ENCODE data around the gene SETD2. TPM values are rescaled to one million over a fixed set of nuclear protein-coding genes. Genes with fewer than 3 reads are reported as not detected.

SETD2 gene
- total and polyA plus RNA-seq, 9 of the 15 experiments (the other 6 are each of a cell fraction or from before 2014, with no cell fraction given): 8.2 to 44.0 (median 33.6) TPM

DNA sequence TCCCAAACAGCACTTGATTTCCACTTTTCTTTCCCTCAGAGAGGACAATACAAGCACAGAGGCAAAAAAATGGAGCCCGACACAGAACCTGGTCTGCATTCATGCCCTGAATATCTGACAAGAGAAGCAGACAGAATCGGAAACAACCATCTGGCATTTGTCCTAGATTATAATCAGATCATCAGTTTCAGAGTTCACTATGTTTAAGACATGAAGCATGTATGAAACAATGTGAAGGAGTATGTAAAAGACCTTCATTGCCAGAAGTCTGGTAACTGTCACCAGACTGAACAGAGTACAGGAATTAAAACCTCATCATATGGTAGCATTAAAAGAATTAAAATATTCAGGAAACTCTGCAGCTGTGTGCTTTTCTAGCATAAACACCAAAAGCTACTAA, 65.0 kb downstream of the SETD2 start:
- in situ Hi-C loops (cut with MboI) (no loop called here), intact Hi-C loops (cut with micrococcal nuclease) (no loop called here)
- no peaks in the 10 kb centered on the region for H3K27me3 ChIP-seq (ENCODE audit: control insufficient read depth in 2 of 2, insufficient read depth in 2 of 2, low read length in 2 of 2)
- H2AFZ ChIP-seq (ENCODE audit: low read depth, low read length): no peak overlapping the region
- no peaks in the 10 kb centered on the region for H3K9me3 ChIP-seq (replicated peaks; ENCODE audit: control insufficient read depth, insufficient read depth, low read depth, low read length)
- no peak overlapping the region for H3K27ac ChIP-seq (ENCODE audit: extremely low read depth, low read depth, low read length)
- peaks cover 77% of the 10 kb centered on the region for H3K36me3 ChIP-seq (ENCODE audit: control insufficient read depth, insufficient read depth, low read length)
- H3K9ac ChIP-seq (ENCODE audit: insufficient read depth in 1 of 2, low read depth in 2 of 2, low read length in 2 of 2): no peak overlapping the region
- no peak for FAIRE-seq
- H3K4me3 ChIP-seq: no peak overlapping the region
- no peaks in the 10 kb centered on the region for H3K9me1 ChIP-seq (ENCODE audit: control insufficient read depth, insufficient read depth, low read length)
- H3K79me2 ChIP-seq (ENCODE audit: control insufficient read depth, insufficient read depth, low read length): no peaks in the 10 kb centered on the region
- ChIA-PET CTCF (ENCODE audit: low intra/inter-chr PET ratio) (no interaction called here), POLR2A (interaction anchor here (1.0 kb wide), 1 partner anchor 10 kb away, joined by 4 read pairs; no protein-coding TSS in a partner anchor)
- no peak for DNase-seq (ENCODE audit: extremely low read depth in 1 of 4, low spot score in 3 of 4)
- ATAC-seq: no peak
- no peaks in the 10 kb centered on the region for H3K4me1 ChIP-seq (replicated peaks in 1 of 2; ENCODE audit: control insufficient read depth in 2 of 2, insufficient read depth in 2 of 2, low read length in 2 of 2)
- BruUV-seq (replicated peaks): no TSS peak
- H3K4me2 ChIP-seq (ENCODE audit: insufficient read depth, low read length): no peak overlapping the region
- TF ChIP-seq NR3C1 (CRISPR knock-in tag; IDR thresholded peaks at IDR 0.05) (no peak), E2F6 (IDR thresholded peaks at IDR 0.05; ENCODE audit: borderline replicate concordance in 1 of 2, extremely low read depth in 1 of 2, insufficient read depth in 1 of 2, insufficient read length in 1 of 2, low read depth in 1 of 2, low read length in 1 of 2, poor library complexity in 1 of 2, severe bottlenecking in 1 of 2) (no peak), ZNF589 (CRISPR knock-in tag; IDR thresholded peaks at IDR 0.05; ENCODE audit: low read depth) (no peak)
- TF ChIP-seq, protein P1, sequence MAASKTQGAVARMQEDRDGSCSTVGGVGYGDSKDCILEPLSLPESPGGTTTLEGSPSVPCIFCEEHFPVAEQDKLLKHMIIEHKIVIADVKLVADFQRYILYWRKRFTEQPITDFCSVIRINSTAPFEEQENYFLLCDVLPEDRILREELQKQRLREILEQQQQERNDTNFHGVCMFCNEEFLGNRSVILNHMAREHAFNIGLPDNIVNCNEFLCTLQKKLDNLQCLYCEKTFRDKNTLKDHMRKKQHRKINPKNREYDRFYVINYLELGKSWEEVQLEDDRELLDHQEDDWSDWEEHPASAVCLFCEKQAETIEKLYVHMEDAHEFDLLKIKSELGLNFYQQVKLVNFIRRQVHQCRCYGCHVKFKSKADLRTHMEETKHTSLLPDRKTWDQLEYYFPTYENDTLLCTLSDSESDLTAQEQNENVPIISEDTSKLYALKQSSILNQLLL (CRISPR knock-in tag; IDR thresholded peaks at IDR 0.05; ENCODE audit: borderline replicate concordance): no peak
- 93% methylated on average over 2 of the region's 2 CpGs for WGBS (ENCODE audit: insufficient coverage, low coverage, missing lambda C conversion rate)
- H4K20me1 ChIP-seq (replicated peaks; ENCODE audit: control insufficient read depth, insufficient read depth, low read length): no peaks in the 10 kb centered on the region
